KMS-11 (cell line): Measurements from ENCODE around the gene RPS10.

Source experiments
- H2AFZ ChIP-seq: fragments of 200-600 bp; sonication (generic); 2 replicates; pipeline ENCODE4 v1.6.1; 2016; ENCODE audit warnings: antibody characterized with exemption, mixed run types, low read depth
- H3K27ac ChIP-seq: fragments of 200-600 bp; sonication (generic); 2 replicates; pipeline ENCODE4 v1.6.1; 2016; ENCODE audit warnings: mild to moderate bottlenecking, mixed run types
- H3K27me3 ChIP-seq: fragments of 200-600 bp; sonication (generic); 2 replicates; pipeline ENCODE4 v1.6.1; 2017; ENCODE audit warnings: mild to moderate bottlenecking, low read depth, mixed run types, moderate library complexity; ENCODE audit not compliant: insufficient read depth
- H3K36me3 ChIP-seq: fragments of 200-600 bp; sonication (generic); 2 replicates; pipeline ENCODE4 v1.6.1; 2017; ENCODE audit warnings: mild to moderate bottlenecking, mixed run types; ENCODE audit not compliant: insufficient read depth
- H3K4me1 ChIP-seq: fragments of 200-600 bp; sonication (generic); 2 replicates; pipeline ENCODE4 v1.6.1; 2016; ENCODE audit warnings: mild to moderate bottlenecking, low read depth, mixed run types; ENCODE audit not compliant: poor library complexity, severe bottlenecking
- H3K4me2 ChIP-seq: fragments of 200-600 bp; sonication (generic); 2 replicates; pipeline ENCODE4 v1.7.0; 2016; ENCODE audit warnings: mild to moderate bottlenecking, mixed run types
- H3K4me3 ChIP-seq: fragments of 200-600 bp; sonication (generic); IDR thresholded peaks from 2 replicates; pipeline ENCODE4 v1.6.1; 2017; ENCODE audit warnings: low read depth, low read length, mixed read lengths; ENCODE audit not compliant: insufficient read depth
- H3K79me2 ChIP-seq: fragments of 200-600 bp; sonication (generic); 2 replicates; pipeline ENCODE4 v1.6.1; 2016; ENCODE audit warnings: low read depth, mixed run types; ENCODE audit not compliant: insufficient read depth
- H3K9ac ChIP-seq: fragments of 200-600 bp; sonication (generic); 2 replicates; pipeline ENCODE4 v1.6.1; 2016; ENCODE audit warnings: mild to moderate bottlenecking, mixed run types
- H4K20me1 ChIP-seq: fragments of 200-600 bp; sonication (generic); 2 replicates; pipeline ENCODE4 v1.6.1; 2016; ENCODE audit warnings: mild to moderate bottlenecking, mixed run types; ENCODE audit not compliant: insufficient read depth
- CTCF ChIP-seq: fragments of 200-600 bp; sonication (generic); conservative IDR thresholded peaks from 2 replicates; pipeline ENCODE4 v1.6.1; 2017; ENCODE audit warnings: low read depth, mild to moderate bottlenecking, antibody characterized with exemption, low read length, moderate library complexity, mixed read lengths

RPS10 gene

GRCh38 chr6:34462010-34462409 is 36.1 kb upstream of the RPS10 start:
- Histone ChIP-seq H3K4me3 (no peak overlapping the region), H3K4me2 (no peak overlapping the region), H3K36me3 (no peaks in the 10 kb centered on the region), H3K9ac (no peak overlapping the region), H3K27me3 (no peaks in the 10 kb centered on the region), H3K27ac (no peak overlapping the region), H4K20me1 (no peaks in the 10 kb centered on the region), H3K79me2 (no peaks in the 10 kb centered on the region), H2AFZ (no peak overlapping the region), H3K4me1 (no peaks in the 10 kb centered on the region)
- no peak for TF ChIP-seq CTCF

GRCh38 chr6:34460796-34461507 is 35.1 kb upstream of the RPS10 start:
- Histone ChIP-seq H3K4me1 (no peaks in the 10 kb centered on the region), H3K9ac (no peak overlapping the region), H4K20me1 (no peaks in the 10 kb centered on the region), H3K4me2 (no peak overlapping the region), H3K79me2 (no peaks in the 10 kb centered on the region), H3K27me3 (no peaks in the 10 kb centered on the region), H3K36me3 (no peaks in the 10 kb centered on the region), H3K27ac (no peak overlapping the region), H2AFZ (no peak overlapping the region), H3K4me3 (no peak overlapping the region)
- TF ChIP-seq CTCF: no peak

- Histone ChIP-seq H3K4me1 (no peaks in the 10 kb centered on the region), H3K79me2 (no peaks in the 10 kb centered on the region), H4K20me1 (no peaks in the 10 kb centered on the region), H3K27me3 (no peaks in the 10 kb centered on the region), H2AFZ (no peak overlapping the region), H3K9ac (no peak overlapping the region), H3K27ac (no peak overlapping the region), H3K36me3 (no peaks in the 10 kb centered on the region), H3K4me3 (no peak overlapping the region), H3K4me2 (no peak overlapping the region)
- TF ChIP-seq CTCF: peak; percentile 83
Observed at GRCh38 chr6:34459899-34460593, 34.2 kb upstream of the RPS10 start.

- Histone ChIP-seq H3K36me3 (no peaks in the 10 kb centered on the region), H3K9ac (no peak overlapping the region), H3K4me1 (no peaks in the 10 kb centered on the region), H3K79me2 (no peaks in the 10 kb centered on the region), H3K27ac (no peak overlapping the region), H3K27me3 (no peaks in the 10 kb centered on the region), H4K20me1 (no peaks in the 10 kb centered on the region), H3K4me3 (no peak overlapping the region), H3K4me2 (no peak overlapping the region), H2AFZ (no peak overlapping the region; the same call in 1 of the 2 replicates)
- no peak for TF ChIP-seq CTCF
Observed at GRCh38 chr6:34457742-34458735, 32.2 kb upstream of the RPS10 start.
